Measurements from ENCODE around the gene NAT9.

NAT9 gene

DNA sequence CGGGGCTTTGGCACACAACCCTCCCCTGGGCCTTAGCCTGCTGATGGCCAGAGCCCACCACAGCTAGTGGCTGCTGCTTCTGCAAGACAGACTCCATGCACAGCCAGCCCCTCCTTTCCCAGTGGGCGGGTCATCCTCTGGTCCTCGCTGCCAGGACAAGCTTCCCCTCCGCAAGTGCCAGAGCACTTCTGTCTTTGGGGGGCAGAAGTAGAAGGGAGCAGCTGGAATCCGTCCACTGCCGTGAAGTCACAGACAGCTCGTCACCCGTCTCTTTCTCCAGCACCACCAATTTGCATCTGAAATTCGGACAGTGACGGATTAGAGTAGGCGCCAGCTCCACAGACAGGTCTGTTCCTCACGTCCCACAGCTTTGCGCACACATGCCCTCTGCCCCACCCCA lies 31.3 kb upstream of the NAT9 start:
- DNase-seq (ENCODE audit: low read depth), result no peak
- TF ChIP-seq MYC (IDR thresholded peaks at IDR 0.05; ENCODE audit: low read depth, low read length), result no peak
- no peak overlapping the region for H3K4me3 ChIP-seq (ENCODE audit: low read depth, low read length)

DNA sequence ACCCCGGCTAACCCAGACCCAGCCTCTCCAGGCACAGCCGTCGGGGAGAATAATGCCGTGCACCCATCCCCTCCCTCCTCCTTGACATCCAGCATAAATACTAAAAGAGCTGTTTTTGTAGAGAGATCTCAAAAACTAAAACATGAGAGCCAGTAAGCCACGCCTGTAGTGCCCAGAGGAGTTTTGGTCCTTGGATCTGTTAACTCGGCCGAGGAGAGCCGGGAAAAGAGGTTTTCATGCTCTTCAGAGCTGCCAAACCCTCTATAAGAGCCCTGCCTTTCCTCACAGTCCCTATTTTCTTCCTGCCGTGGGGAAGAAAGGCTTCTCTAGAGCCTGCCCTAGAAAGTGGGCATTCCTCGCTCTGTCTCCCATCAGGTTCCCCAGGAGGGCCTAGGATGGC lies 30.2 kb upstream of the NAT9 start:
- DNase-seq (ENCODE audit: low read depth), result no peak
- no peak overlapping the region for H3K4me3 ChIP-seq (ENCODE audit: low read depth, low read length)
- TF ChIP-seq, protein P1, sequence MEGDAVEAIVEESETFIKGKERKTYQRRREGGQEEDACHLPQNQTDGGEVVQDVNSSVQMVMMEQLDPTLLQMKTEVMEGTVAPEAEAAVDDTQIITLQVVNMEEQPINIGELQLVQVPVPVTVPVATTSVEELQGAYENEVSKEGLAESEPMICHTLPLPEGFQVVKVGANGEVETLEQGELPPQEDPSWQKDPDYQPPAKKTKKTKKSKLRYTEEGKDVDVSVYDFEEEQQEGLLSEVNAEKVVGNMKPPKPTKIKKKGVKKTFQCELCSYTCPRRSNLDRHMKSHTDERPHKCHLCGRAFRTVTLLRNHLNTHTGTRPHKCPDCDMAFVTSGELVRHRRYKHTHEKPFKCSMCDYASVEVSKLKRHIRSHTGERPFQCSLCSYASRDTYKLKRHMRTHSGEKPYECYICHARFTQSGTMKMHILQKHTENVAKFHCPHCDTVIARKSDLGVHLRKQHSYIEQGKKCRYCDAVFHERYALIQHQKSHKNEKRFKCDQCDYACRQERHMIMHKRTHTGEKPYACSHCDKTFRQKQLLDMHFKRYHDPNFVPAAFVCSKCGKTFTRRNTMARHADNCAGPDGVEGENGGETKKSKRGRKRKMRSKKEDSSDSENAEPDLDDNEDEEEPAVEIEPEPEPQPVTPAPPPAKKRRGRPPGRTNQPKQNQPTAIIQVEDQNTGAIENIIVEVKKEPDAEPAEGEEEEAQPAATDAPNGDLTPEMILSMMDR (IDR thresholded peaks at IDR 0.05; ENCODE audit: low read depth, low read length), result no peak
- no peak for TF ChIP-seq MYC (IDR thresholded peaks at IDR 0.05; ENCODE audit: low read depth, low read length)
- no peak for TF ChIP-seq POLR2A (IDR thresholded peaks at IDR 0.05; ENCODE audit: extremely low read depth, insufficient read length)
- TF ChIP-seq, protein P2, sequence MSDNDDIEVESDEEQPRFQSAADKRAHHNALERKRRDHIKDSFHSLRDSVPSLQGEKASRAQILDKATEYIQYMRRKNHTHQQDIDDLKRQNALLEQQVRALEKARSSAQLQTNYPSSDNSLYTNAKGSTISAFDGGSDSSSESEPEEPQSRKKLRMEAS (IDR thresholded peaks at IDR 0.05; ENCODE audit: low read depth, low read length), result no peak

DNA sequence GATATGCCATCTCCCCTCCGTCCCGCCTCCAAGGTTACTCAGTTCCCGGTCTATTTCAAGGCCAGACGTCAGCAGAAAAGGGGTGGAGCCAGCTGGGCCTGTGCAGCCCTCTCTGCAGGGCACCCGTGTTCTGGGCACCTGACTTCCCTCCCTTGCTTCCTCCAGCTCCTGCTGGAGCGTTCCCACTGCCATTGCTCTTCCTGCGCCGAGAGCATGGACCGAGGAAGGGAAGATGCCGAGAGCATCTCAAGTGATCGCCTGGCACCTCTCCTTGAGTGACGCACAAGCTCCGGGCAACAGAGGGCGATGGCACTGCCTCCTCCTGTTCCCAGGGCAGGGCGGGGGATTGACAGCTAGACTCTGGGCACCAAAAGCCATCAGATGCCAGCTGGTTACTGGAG lies 29.4 kb upstream of the NAT9 start:
- TF ChIP-seq, protein P2 (IDR thresholded peaks at IDR 0.05; ENCODE audit: low read depth, low read length), result no peak
- TF ChIP-seq MYC (IDR thresholded peaks at IDR 0.05; ENCODE audit: low read depth, low read length), result no peak
- TF ChIP-seq, protein P1 (IDR thresholded peaks at IDR 0.05; ENCODE audit: low read depth, low read length), result no peak
- no peak for TF ChIP-seq POLR2A (IDR thresholded peaks at IDR 0.05; ENCODE audit: extremely low read depth, insufficient read length)
- no peak for DNase-seq (ENCODE audit: low read depth)
- H3K4me3 ChIP-seq (ENCODE audit: low read depth, low read length), result no peak overlapping the region

DNA sequence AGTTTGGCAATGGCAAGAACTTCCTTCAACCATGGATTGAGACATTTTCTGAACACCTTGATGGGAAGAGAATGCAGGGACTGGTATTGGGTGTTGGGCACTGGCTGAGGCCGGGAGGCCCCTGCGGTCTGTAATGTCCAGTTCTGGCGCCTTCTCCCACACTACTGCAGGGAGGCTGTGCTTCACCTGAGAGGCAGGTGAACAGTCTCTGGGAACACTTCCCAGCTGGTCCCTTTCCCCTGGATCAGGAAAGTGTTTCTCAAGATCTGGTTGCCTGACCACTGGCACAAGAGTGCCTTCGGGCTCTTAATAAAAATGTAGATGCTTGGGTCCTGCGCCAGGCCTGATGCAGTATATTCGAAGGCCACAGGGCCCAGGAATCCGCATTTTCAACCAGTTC lies 28.5 kb upstream of the NAT9 start:
- H3K4me3 ChIP-seq (ENCODE audit: low read depth, low read length), result no peak overlapping the region
- no peak for DNase-seq (ENCODE audit: low read depth)
- TF ChIP-seq MYC (IDR thresholded peaks at IDR 0.05; ENCODE audit: low read depth, low read length) (no peak), POLR2A (IDR thresholded peaks at IDR 0.05; ENCODE audit: extremely low read depth, insufficient read length) (no peak)
- TF ChIP-seq, protein P2 (IDR thresholded peaks at IDR 0.05; ENCODE audit: low read depth, low read length), result no peak
- TF ChIP-seq, protein P1 (IDR thresholded peaks at IDR 0.05; ENCODE audit: low read depth, low read length), result no peak

DNA sequence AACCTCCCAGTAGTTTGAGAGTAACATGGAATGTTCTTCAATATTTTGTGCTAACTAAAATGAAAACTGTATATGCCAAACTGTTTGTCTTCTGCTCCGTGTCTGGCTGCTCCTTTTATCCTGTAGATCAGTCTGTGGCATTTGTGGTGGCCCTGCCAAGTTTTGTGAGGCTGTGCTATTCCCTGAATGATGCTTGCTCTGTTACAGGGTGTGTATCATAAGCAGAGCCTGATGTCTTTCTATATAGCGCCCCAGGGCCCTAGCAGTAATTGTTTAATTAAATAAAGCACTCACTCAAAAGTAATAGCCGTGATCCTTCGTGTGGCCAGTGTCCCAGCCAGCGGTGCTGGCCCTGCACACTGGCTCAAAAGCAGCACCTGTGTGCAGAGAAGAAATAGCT lies 27.8 kb upstream of the NAT9 start:
- DNase-seq (ENCODE audit: low read depth), result no peak
- H3K4me3 ChIP-seq (ENCODE audit: low read depth, low read length), result no peak overlapping the region
- TF ChIP-seq POLR2A (IDR thresholded peaks at IDR 0.05; ENCODE audit: extremely low read depth, insufficient read length) (no peak), MYC (IDR thresholded peaks at IDR 0.05; ENCODE audit: low read depth, low read length) (no peak)
- TF ChIP-seq, protein P2 (IDR thresholded peaks at IDR 0.05; ENCODE audit: low read depth, low read length), result no peak
- TF ChIP-seq, protein P1 (IDR thresholded peaks at IDR 0.05; ENCODE audit: low read depth, low read length), result no peak

DNA sequence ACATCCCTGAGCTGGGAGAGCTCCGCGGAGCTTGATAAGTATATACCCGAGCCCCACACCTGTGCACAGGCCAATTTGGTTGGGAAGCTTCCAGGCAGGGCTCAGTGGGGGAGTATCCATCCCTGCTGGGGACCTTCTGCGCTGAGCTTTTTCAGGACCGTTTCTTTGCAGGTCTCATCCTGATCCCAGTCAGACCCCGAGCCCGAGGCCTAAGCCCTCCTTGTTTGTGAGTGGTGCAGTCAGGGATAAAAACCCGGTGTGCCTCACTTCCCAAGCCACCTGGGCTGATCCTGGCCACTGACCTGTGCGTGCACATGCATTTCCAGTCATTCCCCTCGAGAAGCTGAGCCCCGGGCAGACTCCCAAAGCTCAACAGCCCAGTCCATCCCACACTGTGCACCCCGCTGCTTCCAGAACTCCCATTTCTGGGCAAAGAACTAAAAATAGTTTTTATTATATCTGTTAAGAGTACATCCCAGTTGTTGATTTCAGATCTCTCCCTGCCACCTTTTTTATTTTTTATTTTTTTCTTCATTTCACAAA lies 27.3 kb upstream of the NAT9 start:
- TF ChIP-seq, protein P2 (IDR thresholded peaks at IDR 0.05; ENCODE audit: low read depth, low read length), result no peak
- no peak for TF ChIP-seq POLR2A (IDR thresholded peaks at IDR 0.05; ENCODE audit: extremely low read depth, insufficient read length)
- TF ChIP-seq, protein P1 (IDR thresholded peaks at IDR 0.05; ENCODE audit: low read depth, low read length), result no peak
- TF ChIP-seq MYC (IDR thresholded peaks at IDR 0.05; ENCODE audit: low read depth, low read length), result no peak
- H3K4me3 ChIP-seq (ENCODE audit: low read depth, low read length), result no peak overlapping the region
- DNase-seq (ENCODE audit: low read depth), result no peak

All from NB4 (cell line).